GM19395 (cell line): ENCODE data around the gene XK.
A peak's percentile ranks its signal among the peaks of the same experiment; 100 is the strongest.
"Not testable (repeated sequence)": the region's sequence is repeated elsewhere in the genome, so short reads cannot be mapped to it uniquely, and the experiment has no call there.

ENCODE experiments used
- ATAC-seq: cut with Tn5 transposase; IDR thresholded peaks from one replicate; pipeline ENCODE4 v1.9.1; 2021; ENCODE audit warnings: mild to moderate bottlenecking, moderate library complexity; ENCODE audit not compliant: unreplicated experiment

XK gene

GRCh38 chrX:37752936-37753335 lies 67.3 kb downstream of the XK start:
- ATAC-seq, result no peak

GRCh38 chrX:37753384-37753783 lies 67.8 kb downstream of the XK start:
- ATAC-seq, result no peak

DNA sequence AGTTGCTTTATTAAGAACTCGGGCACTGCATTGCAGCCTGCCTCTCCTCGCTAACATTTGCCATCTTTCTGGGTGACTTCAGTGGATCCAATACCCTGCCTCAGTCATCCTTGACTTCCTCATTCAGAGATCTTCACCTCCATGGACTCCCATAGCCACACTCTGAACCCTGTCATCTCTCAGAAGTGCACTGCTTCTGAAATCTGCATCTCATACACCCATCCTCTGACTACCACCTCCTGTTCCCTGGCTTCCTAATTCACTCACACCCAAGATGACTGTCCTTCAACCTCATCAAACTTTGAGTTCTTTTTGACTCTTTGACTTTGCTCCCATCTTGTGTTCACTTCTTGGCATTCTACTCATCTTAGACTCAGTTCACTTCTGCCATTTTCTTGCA lies 68.9 kb downstream of the XK start:
- peak; percentile 21 for ATAC-seq

DNA sequence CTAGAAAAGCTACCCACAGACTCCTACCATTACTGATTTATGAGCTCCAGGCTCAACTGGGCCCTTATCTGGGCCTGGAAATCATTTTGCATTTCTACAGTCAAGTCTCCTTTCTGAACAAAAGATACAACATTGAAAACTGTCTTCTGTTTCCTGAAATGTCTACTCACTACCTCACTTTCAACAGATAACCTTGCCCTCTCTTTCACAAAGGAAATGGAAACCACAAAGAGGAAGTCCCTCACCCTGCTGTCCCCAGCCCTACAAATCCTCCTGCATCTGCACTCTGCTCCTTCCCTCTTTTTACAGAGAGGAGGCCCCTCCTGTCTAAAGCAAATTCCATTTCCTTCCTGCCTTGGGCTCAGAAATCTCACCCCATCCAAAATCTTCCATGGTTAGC lies 69.4 kb downstream of the XK start:
- ATAC-seq, result peak; percentile 98

GRCh38 chrX:37757082-37757481 lies 71.5 kb downstream of the XK start:
- no peak for ATAC-seq

- no peak for ATAC-seq
Measured at GRCh38 chrX:37759351-37759750, 73.8 kb downstream of the XK start.

DNA sequence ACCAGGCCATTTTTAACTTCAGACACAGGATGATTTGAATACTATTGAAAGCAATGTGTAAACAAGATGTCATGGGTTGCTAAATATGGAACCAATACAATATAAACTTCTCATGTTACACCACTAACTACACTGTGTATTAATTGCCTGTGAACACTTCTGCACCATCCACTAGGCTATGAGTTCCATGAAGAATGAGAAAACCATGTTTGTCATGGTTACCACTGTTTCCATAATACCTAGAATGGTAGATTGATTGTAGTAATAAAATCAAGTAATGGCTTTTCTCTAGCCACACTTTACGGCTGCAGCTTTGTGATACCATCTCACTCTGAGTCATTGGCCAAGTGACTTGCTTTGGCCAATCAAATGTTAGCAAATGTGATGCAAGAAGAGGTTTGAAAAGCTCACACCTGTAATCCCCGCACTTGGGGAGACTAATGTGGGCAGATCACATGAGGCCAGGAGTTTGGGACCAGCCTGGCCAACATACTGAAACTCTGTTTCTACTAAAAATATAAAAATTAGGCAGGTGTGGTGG lies 74.4 kb downstream of the XK start:
- no peak for ATAC-seq

- ATAC-seq, result no peak
Measured at GRCh38 chrX:37763400-37763799, 77.8 kb downstream of the XK start.

DNA sequence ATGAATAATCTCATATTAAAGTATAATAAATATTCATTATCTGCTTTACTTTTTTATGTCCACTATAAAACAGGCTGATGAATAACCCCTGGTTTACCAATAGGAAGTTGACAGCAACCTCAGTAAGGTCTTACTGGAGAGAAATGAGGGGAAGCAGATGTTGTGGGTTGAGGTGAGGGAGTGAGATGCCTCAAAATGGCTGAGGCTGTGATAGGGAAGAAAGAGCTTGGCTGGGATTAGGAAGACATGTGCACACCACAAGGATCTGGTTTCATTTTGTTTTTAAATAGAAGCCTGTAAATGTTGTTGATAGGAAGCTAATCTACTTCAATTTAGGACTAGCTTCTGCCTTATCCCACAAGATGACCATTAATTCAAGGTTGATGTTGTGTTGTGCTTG lies 79.9 kb downstream of the XK start:
- no peak for ATAC-seq

GRCh38 chrX:37767430-37767829 lies 81.8 kb downstream of the XK start:
- no peak for ATAC-seq

- ATAC-seq, result not testable (repeated sequence)
Measured at GRCh38 chrX:37768866-37769265, 83.3 kb downstream of the XK start.

DNA sequence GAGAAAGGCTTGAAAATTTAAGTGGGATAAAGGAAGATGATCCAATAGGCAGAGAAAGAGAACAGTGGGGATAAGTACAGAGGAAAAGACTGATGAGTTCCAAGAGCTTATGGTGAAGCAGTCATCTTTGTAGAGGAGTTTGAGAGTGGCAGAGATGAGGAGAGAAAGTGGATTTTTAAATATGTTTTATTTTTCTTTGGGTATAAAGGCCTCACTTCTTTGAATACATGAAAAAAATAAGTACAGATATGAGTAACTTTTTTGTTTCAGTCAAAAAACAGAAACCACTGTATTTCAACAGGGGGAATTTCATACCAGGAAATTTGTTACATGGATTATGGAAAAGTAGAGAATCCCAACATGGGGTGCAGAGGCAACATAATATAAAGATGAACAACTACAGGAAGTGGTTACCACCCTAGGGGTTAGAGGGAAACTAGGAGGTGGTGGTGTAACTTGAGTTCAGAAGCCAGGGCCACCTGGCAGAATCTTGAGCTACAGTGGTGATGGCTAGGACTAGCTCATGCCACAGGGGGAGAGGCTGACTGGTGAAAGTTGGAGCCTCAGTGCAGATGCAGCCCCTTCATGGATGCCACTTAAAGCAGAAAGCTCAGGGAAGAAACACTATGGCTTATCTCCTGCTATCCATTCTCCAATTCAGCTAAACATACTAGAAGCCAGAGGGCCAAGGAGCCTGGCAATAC lies 90.8 kb downstream of the XK start:
- peak; percentile 81 for ATAC-seq

DNA sequence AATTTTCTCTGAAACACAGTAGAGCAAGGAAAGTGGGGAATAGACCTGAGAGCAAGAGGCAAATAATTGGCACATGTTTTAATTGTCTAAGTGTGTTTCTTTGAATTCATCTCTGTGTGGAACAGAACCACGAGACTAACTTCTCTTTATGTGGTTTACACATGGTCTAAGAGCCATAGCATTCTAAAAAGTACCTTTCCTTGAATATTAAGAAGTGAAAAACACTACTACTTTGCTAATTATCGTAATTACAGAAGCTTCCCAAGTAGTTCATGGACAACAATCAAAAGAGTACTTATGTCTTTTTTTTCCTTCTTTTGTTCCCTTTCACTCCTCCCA lies 91.4 kb downstream of the XK start:
- ATAC-seq, result peak; percentile 36

DNA sequence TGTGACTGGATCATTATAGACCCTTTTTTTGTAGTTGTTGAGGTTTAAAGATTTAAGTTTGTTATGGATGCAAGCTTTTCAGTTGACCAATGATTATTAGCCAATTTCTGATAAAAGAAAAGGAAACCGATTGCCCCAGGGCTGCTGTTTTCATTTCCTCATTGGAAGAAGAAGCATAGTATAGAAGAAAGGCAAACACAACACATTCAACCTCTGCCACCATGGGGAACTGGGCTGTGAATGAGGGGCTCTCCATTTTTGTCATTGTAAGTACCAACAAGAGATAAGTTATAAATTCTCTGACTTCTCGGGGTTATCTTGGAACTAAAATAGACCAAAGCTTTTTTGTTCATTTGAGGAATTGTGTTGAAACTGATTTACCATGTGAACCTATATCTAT lies 94.3 kb downstream of the XK start, which contains the start of gene CYBB:
Gene CYBB (plus strand): TSS at position 203 of the 400 bp plus-strand sequence. CDS start 19 bp downstream, at position 222.
- peak; percentile 33 for ATAC-seq

- ATAC-seq, result no peak
Measured at GRCh38 chrX:37781081-37781480, 95.5 kb downstream of the XK start.
